ENCODE measurements around the gene PPIL6.

PPIL6 gene

DNA sequence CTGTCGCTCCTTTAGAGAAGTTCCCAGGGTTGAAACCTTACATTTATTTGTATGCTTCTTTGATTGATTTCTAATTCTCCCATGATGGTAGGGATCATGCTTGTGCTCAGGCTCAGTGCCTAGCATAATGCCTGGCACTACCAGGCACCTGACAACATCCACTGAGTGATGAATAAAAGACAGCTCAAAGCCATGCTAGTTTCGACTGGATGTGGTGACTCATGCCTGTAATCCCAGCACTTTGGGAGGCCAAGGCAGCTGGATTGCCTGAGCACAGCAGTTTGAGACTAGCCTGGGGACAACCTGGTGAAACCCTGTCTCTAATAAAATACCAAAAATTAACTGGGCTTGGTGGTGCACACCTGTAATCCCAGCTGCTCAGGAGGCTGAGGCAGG is 46.5 kb downstream of the PPIL6 start:
- no peak overlapping the region for H3K27ac ChIP-seq (ENCODE audit: low read depth, low read length)

DNA sequence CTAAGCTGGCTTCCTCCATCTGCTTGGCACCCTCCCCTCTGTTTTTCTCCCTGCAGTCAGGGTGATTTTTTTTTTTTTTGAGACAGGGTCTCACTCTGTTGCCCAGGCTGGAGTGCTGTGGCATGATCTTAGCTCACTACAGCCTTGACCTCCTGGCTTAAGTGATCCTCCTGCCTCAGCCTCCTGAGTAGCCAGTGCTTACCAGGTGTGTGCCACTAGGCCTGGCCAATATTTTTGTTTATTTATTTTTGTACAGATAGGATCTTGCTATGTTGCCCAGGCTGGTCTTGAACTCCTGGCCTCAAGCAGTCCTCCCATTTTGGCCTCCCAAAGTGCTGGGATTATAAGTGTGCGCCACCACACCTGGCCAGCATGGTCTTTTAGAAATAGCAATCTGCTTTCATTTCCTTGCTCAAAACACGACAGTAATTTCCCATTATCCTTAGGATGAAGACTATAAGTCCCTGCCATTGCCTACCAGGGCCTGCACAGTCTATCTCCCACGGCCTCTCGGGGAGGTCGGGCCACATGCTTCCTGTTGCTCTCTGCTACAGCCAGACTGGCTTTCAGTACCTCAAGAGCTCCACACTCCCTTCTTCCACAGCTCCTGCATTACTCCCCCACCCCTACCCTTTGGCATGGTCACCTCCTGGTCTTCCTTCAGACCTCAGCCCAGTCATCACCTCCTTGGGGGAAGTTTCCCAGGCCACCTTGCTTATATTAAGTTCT is 47.1 kb downstream of the PPIL6 start:
- no peaks in the 10 kb centered on the region for H3K79me2 ChIP-seq (ENCODE audit: control insufficient read depth, insufficient read depth, low read length, unreplicated experiment)
- no peaks in the 10 kb centered on the region for H3K27me3 ChIP-seq (ENCODE audit: insufficient read depth, low read length)
- H3K36me3 ChIP-seq (ENCODE audit: insufficient read depth, low read length): no peaks in the 10 kb centered on the region
- no peak overlapping the region for H2AFZ ChIP-seq (ENCODE audit: low read length, unreplicated experiment)
- H3K27ac ChIP-seq (ENCODE audit: low read depth, low read length): no peak overlapping the region
- peaks cover 16% of the 10 kb centered on the region for H3K4me1 ChIP-seq (ENCODE audit: control insufficient read depth, insufficient read depth, low read length, unreplicated experiment)
- H3K4me3 ChIP-seq (ENCODE audit: low read depth, low read length): no peak overlapping the region

More for the DNA sequence above, 46.5 kb downstream of the PPIL6 start:
- H3K36me3 ChIP-seq (ENCODE audit: insufficient read depth, low read length): no peaks in the 10 kb centered on the region
- no peak overlapping the region for H2AFZ ChIP-seq (ENCODE audit: low read length, unreplicated experiment)
- H3K4me1 ChIP-seq (ENCODE audit: control insufficient read depth, insufficient read depth, low read length, unreplicated experiment): peaks cover 16% of the 10 kb centered on the region
- no peaks in the 10 kb centered on the region for H3K27me3 ChIP-seq (ENCODE audit: insufficient read depth, low read length)
- no peaks in the 10 kb centered on the region for H3K79me2 ChIP-seq (ENCODE audit: control insufficient read depth, insufficient read depth, low read length, unreplicated experiment)
- H3K4me3 ChIP-seq (ENCODE audit: low read depth, low read length): no peak overlapping the region

DNA sequence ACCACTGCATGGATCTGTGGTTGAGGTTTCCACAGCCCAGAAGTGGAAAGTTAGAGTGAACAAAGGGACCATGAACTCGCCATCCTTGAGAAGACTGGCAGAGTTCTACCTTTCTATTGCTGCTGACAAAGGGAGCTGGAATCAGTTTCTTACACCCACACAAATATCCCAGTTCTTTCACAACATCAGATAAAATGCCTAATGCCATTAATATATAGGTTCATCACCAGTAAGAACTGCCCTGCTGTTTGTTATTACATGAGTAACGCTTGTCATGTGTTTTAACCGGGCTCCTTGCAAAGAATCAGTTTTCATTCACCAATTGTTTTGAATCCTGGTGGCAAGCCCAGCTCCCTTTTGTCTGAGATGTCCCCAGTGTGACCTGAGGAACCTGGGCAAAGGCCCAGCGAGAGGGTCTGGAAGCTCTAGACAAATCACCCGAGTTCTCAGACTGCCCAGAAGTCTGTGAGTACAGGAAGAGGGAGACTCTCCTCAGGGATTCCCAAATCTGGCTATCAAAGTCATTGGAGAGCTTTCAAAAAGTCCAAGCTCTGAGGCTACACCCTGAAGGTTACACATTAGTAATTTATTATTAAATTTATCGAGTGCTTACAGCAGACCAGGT is 50.7 kb downstream of the PPIL6 start:
- no peaks in the 10 kb centered on the region for H3K79me2 ChIP-seq (ENCODE audit: control insufficient read depth, insufficient read depth, low read length, unreplicated experiment)
- no peaks in the 10 kb centered on the region for H3K27me3 ChIP-seq (ENCODE audit: insufficient read depth, low read length)
- H3K36me3 ChIP-seq (ENCODE audit: insufficient read depth, low read length): no peaks in the 10 kb centered on the region
- H3K4me3 ChIP-seq (ENCODE audit: low read depth, low read length): peak overlapping the region; percentile 11; the same call in 1 of the 2 replicates
- peak overlapping the region; percentile 22 for H2AFZ ChIP-seq (ENCODE audit: low read length, unreplicated experiment)
- peaks cover 25% of the 10 kb centered on the region for H3K4me1 ChIP-seq (ENCODE audit: control insufficient read depth, insufficient read depth, low read length, unreplicated experiment)
- no peak overlapping the region for H3K27ac ChIP-seq (ENCODE audit: low read depth, low read length)

DNA sequence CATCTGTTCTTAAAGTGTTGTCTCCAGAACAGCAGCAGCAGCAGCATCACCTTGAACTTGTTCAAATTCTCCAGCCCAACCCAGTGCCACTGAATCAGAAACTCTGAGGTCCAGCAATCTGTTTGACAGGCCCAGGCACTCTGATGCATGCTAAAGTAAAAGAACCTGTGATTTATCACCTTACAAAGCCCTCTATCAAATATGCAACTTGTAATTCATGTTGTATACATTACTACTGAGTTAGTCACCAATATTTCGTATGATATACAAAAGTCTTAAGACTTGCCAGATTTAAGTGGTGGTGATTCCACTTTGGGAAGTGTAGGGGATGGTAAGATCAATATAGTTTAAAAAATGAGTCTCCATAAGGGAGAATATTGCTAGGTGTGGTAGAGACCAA is 52.2 kb downstream of the PPIL6 start:
- H3K79me2 ChIP-seq (ENCODE audit: control insufficient read depth, insufficient read depth, low read length, unreplicated experiment): no peaks in the 10 kb centered on the region
- peaks cover 37% of the 10 kb centered on the region for H3K4me1 ChIP-seq (ENCODE audit: control insufficient read depth, insufficient read depth, low read length, unreplicated experiment)
- no peak overlapping the region for H2AFZ ChIP-seq (ENCODE audit: low read length, unreplicated experiment)
- no peak overlapping the region for H3K27ac ChIP-seq (ENCODE audit: low read depth, low read length)
- H3K36me3 ChIP-seq (ENCODE audit: insufficient read depth, low read length): no peaks in the 10 kb centered on the region
- no peak overlapping the region for H3K4me3 ChIP-seq (ENCODE audit: low read depth, low read length)
- no peaks in the 10 kb centered on the region for H3K27me3 ChIP-seq (ENCODE audit: insufficient read depth, low read length)

DNA sequence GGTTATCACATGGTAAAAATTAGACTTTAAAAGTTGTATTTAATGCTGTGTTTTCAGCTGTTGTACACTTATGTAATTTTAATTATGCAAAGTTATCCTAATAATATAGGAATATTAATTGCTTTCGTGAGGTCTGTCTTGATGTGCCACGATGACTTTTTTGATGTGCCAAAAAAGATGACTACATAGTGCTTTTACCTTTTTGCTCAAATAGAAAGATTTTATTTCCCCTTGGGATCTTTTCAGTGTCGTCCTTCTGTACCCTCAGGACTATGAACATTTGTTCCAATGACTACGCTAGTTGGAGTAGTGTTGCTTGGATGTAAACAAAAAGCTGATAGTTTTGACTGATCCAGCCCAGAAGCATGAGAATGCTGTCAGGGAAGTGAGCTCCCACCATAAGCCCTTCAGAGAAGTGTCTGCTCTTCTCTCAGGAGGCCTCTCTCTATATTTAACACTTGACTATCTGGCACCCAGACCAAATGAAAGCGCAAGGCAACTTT is 56.9 kb downstream of the PPIL6 start:
- peak overlapping the region; percentile 86 for H3K27ac ChIP-seq (ENCODE audit: low read depth, low read length)
- no peak overlapping the region for H2AFZ ChIP-seq (ENCODE audit: low read length, unreplicated experiment)
- peak overlapping the region; percentile 86 for H3K4me3 ChIP-seq (ENCODE audit: low read depth, low read length)
- no peaks in the 10 kb centered on the region for H3K27me3 ChIP-seq (ENCODE audit: insufficient read depth, low read length)
- H3K79me2 ChIP-seq (ENCODE audit: control insufficient read depth, insufficient read depth, low read length, unreplicated experiment): peaks cover 37% of the 10 kb centered on the region
- H3K36me3 ChIP-seq (ENCODE audit: insufficient read depth, low read length): peaks cover under 1% of the 10 kb centered on the region; the same call in 1 of the 2 replicates
- peaks cover 34% of the 10 kb centered on the region for H3K4me1 ChIP-seq (ENCODE audit: control insufficient read depth, insufficient read depth, low read length, unreplicated experiment)

DNA sequence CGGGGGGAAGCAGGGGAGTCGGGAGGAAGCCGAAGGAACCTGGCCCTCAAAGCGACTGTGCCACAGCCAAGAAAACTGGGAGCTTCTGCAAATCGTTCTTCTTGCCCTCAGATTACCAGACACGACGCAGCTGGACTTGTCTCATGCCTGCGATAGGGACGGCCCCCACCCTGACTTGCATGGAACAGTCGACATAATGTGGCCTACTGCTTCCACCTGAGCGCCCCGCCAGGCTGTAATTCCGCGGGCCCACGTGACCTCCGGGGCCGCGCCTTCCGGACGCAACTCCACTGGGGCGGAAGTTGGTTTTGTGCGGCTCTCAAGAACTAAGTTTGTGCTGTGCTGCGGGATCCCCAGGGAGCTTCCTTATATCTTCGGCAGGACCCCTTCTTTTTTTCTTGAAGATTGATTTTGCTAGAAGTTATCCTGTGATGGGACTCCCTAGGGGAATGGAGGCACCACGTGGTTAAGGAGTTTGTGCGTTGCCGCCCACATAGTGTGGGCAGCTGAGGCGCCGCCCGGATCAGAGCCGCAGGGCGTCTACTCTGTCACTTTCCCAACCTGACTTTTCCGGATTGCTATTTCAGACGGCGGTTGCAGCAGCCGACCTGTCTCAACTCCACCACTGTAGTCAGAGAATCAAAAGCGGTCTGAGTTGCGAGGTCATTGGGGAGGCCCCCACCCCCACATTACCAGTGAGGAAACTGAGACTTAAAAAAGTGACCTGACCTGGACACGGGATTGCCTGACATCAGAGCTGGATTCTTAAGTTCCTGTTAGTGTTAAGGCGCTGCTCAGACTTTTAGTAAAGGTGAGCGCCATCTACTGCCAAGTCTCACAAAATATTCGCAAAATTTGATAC is 57.6 kb downstream of the PPIL6 start:
- Histone ChIP-seq H3K27ac (ENCODE audit: low read depth, low read length) (peak overlapping the region; percentile 86), H3K27me3 (ENCODE audit: insufficient read depth, low read length) (no peaks in the 10 kb centered on the region), H3K4me1 (ENCODE audit: control insufficient read depth, insufficient read depth, low read length, unreplicated experiment) (peaks cover 34% of the 10 kb centered on the region), H3K79me2 (ENCODE audit: control insufficient read depth, insufficient read depth, low read length, unreplicated experiment) (peaks cover 44% of the 10 kb centered on the region), H3K36me3 (ENCODE audit: insufficient read depth, low read length) (peaks cover 7% of the 10 kb centered on the region), H2AFZ (ENCODE audit: low read length, unreplicated experiment) (peak overlapping the region; percentile 79), H3K4me3 (ENCODE audit: low read depth, low read length) (peak overlapping the region; percentile 86)

DNA sequence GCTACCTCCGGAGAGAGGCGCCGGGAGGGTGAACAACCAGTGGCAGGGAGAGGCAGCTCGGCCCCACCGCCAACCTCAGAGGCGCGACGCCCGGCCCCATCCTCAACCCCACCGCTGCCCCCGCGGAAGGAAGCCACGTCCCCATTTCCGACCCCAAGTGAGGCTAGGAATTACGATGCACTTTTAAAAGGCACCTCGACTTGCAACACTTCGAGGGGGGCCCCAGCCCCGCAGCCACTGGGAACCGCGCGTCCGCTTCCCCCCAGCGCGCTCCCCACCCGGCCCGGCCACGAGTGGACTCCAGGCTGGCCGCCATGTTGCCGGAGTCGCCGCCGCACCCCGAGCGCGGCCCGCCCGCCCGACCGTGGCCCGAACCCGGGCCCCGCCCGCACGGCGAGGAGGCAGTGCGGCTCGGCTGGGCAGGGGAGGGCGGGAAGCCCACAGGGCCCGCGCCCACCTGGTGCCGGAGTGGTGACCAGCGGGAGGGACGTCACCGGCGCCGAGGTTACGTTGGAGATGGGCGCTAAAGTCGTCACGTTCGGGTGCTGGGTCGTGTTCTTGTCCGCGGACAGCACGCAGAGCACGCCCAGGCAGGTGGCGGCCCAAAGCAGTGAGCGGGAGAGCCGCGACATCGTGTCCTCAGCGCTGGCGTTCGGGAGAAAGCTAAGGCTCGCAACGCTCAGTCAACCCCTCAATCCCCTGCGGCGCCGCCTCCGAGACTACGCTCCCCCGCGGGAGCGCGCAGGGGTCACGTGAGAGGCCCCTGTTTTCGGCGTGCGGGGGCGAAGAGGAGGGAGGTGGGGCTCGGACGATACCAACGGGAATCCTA is 58.5 kb downstream of the PPIL6 start, which contains the start of gene CD164:
Gene CD164 (minus strand): TSS at position 721 of the 829 bp plus-strand sequence. CDS start 89 bp downstream, at position 632.
- Histone ChIP-seq H3K27ac (ENCODE audit: low read depth, low read length) (peak within 1 kb of the TSS; percentile 86), H3K79me2 (ENCODE audit: control insufficient read depth, insufficient read depth, low read length, unreplicated experiment) (peaks cover 53% of the 10 kb centered on the region), H3K4me3 (ENCODE audit: low read depth, low read length) (peak within 1 kb of the TSS; percentile 86), H3K27me3 (ENCODE audit: insufficient read depth, low read length) (no peaks in the 10 kb centered on the region), H3K36me3 (ENCODE audit: insufficient read depth, low read length) (peaks cover 15% of the 10 kb centered on the region), H2AFZ (ENCODE audit: low read length, unreplicated experiment) (peak within 1 kb of the TSS; percentile 79), H3K4me1 (ENCODE audit: control insufficient read depth, insufficient read depth, low read length, unreplicated experiment) (peaks cover 34% of the 10 kb centered on the region)

DNA sequence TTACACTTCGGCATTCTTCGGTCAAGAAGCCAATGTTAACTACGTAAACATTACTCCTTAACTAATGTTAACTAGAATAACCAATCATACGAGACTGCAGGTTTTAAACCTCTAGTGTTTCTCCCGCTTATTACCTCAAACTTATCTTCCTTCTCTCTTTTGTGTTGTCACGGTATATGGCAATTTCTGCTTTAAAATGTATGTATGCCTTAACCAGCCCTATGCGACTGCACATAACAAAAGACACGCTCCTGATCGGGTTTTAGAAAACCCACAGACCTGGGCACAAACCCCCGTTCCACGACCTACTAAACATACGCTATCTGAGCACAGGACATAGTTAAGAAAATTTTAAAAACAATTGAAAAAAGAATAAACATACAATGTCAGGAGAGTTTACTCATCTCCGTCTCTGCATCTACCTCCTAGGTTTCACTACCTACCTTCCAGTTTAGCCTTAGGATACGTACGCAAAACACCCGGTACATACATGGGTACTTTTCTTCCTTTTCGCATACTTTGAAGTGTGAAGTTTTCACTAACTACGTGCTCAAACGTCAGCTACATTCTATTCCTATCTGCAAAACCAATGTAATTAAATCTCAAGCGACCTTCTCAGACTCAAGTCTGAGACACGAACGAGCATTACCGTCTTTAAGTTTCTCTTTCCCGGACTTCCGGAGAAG is 59.2 kb downstream of the PPIL6 start:
- Histone ChIP-seq H2AFZ (ENCODE audit: low read length, unreplicated experiment) (no peak overlapping the region), H3K4me3 (ENCODE audit: low read depth, low read length) (peak overlapping the region; percentile 86), H3K36me3 (ENCODE audit: insufficient read depth, low read length) (peaks cover 23% of the 10 kb centered on the region), H3K79me2 (ENCODE audit: control insufficient read depth, insufficient read depth, low read length, unreplicated experiment) (peaks cover 60% of the 10 kb centered on the region), H3K4me1 (ENCODE audit: control insufficient read depth, insufficient read depth, low read length, unreplicated experiment) (peaks cover 34% of the 10 kb centered on the region), H3K27ac (ENCODE audit: low read depth, low read length) (peak overlapping the region; percentile 86), H3K27me3 (ENCODE audit: insufficient read depth, low read length) (no peaks in the 10 kb centered on the region)

DNA sequence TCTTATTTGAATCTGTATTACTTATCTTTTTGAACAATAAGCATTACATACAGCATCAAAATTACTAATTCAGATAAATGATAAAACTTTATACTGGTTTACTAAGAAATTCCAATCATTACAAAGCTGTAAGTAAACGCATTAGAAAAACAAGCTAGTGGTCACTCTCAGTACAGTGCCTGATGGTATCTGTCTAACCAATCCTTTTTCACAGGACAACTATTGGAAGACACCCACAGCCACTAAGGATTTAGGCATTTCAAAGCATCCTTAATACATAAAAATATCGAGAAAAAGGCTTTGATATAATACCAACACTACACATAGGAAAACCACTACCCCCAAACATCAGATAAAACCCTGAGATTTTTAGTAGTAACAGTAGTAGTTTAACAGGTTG is 60.7 kb downstream of the PPIL6 start:
- Histone ChIP-seq H3K4me3 (ENCODE audit: low read depth, low read length) (peak overlapping the region; percentile 86), H3K27ac (ENCODE audit: low read depth, low read length) (no peak overlapping the region), H3K27me3 (ENCODE audit: insufficient read depth, low read length) (no peaks in the 10 kb centered on the region), H3K36me3 (ENCODE audit: insufficient read depth, low read length) (peaks cover 37% of the 10 kb centered on the region), H3K79me2 (ENCODE audit: control insufficient read depth, insufficient read depth, low read length, unreplicated experiment) (peaks cover 73% of the 10 kb centered on the region), H2AFZ (ENCODE audit: low read length, unreplicated experiment) (no peak overlapping the region), H3K4me1 (ENCODE audit: control insufficient read depth, insufficient read depth, low read length, unreplicated experiment) (peaks cover 25% of the 10 kb centered on the region)
